ENCODE measurements around the gene POLR3F. TPM values are rescaled to one million over a fixed set of nuclear protein-coding genes. Genes with fewer than 3 reads are reported as not detected.

The POLR3F gene
- polyA plus RNA-seq, 1 donor from 2014 or later = 47.3 TPM

- H3K79me2 ChIP-seq (replicated peaks; ENCODE audit: insufficient read depth, low read length) = peaks cover 3% of the 10 kb centered on the region
- H3K36me3 ChIP-seq (ENCODE audit: insufficient read depth, low read length) = peaks cover 3% of the 10 kb centered on the region
- no peaks in the 10 kb centered on the region for H3F3A ChIP-seq (ENCODE audit: insufficient read depth, low read length, poor library complexity, severe bottlenecking)
- no peaks in the 10 kb centered on the region for H3K27me3 ChIP-seq (ENCODE audit: insufficient read depth, low read depth, low read length)
- H3K9ac ChIP-seq (ENCODE audit: low read length) = peak overlapping the region; percentile 75
- H3K27ac ChIP-seq (ENCODE audit: low read length) = peak overlapping the region; percentile 88
- no peaks in the 10 kb centered on the region for H4K20me1 ChIP-seq (ENCODE audit: insufficient read depth)
- peak overlapping the region; percentile 85 for H3K4me3 ChIP-seq (ENCODE audit: low read length)
- TF ChIP-seq, protein P1, sequence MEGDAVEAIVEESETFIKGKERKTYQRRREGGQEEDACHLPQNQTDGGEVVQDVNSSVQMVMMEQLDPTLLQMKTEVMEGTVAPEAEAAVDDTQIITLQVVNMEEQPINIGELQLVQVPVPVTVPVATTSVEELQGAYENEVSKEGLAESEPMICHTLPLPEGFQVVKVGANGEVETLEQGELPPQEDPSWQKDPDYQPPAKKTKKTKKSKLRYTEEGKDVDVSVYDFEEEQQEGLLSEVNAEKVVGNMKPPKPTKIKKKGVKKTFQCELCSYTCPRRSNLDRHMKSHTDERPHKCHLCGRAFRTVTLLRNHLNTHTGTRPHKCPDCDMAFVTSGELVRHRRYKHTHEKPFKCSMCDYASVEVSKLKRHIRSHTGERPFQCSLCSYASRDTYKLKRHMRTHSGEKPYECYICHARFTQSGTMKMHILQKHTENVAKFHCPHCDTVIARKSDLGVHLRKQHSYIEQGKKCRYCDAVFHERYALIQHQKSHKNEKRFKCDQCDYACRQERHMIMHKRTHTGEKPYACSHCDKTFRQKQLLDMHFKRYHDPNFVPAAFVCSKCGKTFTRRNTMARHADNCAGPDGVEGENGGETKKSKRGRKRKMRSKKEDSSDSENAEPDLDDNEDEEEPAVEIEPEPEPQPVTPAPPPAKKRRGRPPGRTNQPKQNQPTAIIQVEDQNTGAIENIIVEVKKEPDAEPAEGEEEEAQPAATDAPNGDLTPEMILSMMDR (IDR thresholded peaks at IDR 0.05; ENCODE audit: poor library complexity, severe bottlenecking) = no peak
- TF ChIP-seq TAF1 (IDR thresholded peaks at IDR 0.05; ENCODE audit: low read depth) = no peak
- no peak for TF ChIP-seq EP300 (conservative IDR thresholded peaks at IDR 0.05; ENCODE audit: poor library complexity, severe bottlenecking)
- TF ChIP-seq SMC3 (conservative IDR thresholded peaks at IDR 0.05; ENCODE audit: poor library complexity) = no peak
- no peak for TF ChIP-seq POLR2AphosphoS5 (IDR thresholded peaks at IDR 0.05)
- TF ChIP-seq, protein P2, sequence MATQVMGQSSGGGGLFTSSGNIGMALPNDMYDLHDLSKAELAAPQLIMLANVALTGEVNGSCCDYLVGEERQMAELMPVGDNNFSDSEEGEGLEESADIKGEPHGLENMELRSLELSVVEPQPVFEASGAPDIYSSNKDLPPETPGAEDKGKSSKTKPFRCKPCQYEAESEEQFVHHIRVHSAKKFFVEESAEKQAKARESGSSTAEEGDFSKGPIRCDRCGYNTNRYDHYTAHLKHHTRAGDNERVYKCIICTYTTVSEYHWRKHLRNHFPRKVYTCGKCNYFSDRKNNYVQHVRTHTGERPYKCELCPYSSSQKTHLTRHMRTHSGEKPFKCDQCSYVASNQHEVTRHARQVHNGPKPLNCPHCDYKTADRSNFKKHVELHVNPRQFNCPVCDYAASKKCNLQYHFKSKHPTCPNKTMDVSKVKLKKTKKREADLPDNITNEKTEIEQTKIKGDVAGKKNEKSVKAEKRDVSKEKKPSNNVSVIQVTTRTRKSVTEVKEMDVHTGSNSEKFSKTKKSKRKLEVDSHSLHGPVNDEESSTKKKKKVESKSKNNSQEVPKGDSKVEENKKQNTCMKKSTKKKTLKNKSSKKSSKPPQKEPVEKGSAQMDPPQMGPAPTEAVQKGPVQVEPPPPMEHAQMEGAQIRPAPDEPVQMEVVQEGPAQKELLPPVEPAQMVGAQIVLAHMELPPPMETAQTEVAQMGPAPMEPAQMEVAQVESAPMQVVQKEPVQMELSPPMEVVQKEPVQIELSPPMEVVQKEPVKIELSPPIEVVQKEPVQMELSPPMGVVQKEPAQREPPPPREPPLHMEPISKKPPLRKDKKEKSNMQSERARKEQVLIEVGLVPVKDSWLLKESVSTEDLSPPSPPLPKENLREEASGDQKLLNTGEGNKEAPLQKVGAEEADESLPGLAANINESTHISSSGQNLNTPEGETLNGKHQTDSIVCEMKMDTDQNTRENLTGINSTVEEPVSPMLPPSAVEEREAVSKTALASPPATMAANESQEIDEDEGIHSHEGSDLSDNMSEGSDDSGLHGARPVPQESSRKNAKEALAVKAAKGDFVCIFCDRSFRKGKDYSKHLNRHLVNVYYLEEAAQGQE (IDR thresholded peaks at IDR 0.05; ENCODE audit: borderline replicate concordance) = no peak
- TF ChIP-seq RAD21 (conservative IDR thresholded peaks at IDR 0.05) = no peak
- TF ChIP-seq MXI1 (conservative IDR thresholded peaks at IDR 0.05; ENCODE audit: poor library complexity, severe bottlenecking) = no peak
- no peak for TF ChIP-seq EZH2 (IDR thresholded peaks at IDR 0.05; ENCODE audit: borderline replicate concordance, insufficient read depth, low read length, poor library complexity, severe bottlenecking)
- H3K9me2 ChIP-seq (ENCODE audit: insufficient read depth, low read length) = no peaks in the 10 kb centered on the region
- H3K4me2 ChIP-seq (ENCODE audit: low read length) = peak overlapping the region; percentile 84
- peak overlapping the region; percentile 94 for H2AFZ ChIP-seq (ENCODE audit: low read depth, low read length)
- no peaks in the 10 kb centered on the region for H3K9me3 ChIP-seq (ENCODE audit: low read length)
Observed at GRCh38 chr20:18496042-18496441, 28.9 kb downstream of the POLR3F start.

GRCh38 chr20:18496740-18497592 lies 29.8 kb downstream of the POLR3F start, which contains the start of gene RBBP9:
TSS of gene RBBP9 (minus strand) at chr20:18497225. CDS start at chr20:18497167, 58 bp downstream.
- peak within 1 kb of the TSS; percentile 88 for H3K27ac ChIP-seq (ENCODE audit: low read length)
- peak; percentile 70 for TF ChIP-seq POLR2AphosphoS5 (IDR thresholded peaks at IDR 0.05)
- TF ChIP-seq EZH2 (IDR thresholded peaks at IDR 0.05; ENCODE audit: borderline replicate concordance, insufficient read depth, low read length, poor library complexity, severe bottlenecking) = no peak
- TF ChIP-seq SMC3 (conservative IDR thresholded peaks at IDR 0.05; ENCODE audit: poor library complexity) = peak; percentile 52
- peak; percentile 66 for TF ChIP-seq EP300 (conservative IDR thresholded peaks at IDR 0.05; ENCODE audit: poor library complexity, severe bottlenecking)
- peak; percentile 86 for TF ChIP-seq TAF1 (IDR thresholded peaks at IDR 0.05; ENCODE audit: low read depth)
- TF ChIP-seq RAD21 (conservative IDR thresholded peaks at IDR 0.05) = peak; percentile 49
- TF ChIP-seq, protein P2 (IDR thresholded peaks at IDR 0.05; ENCODE audit: borderline replicate concordance) = peak; percentile 83
- TF ChIP-seq, protein P1 (IDR thresholded peaks at IDR 0.05; ENCODE audit: poor library complexity, severe bottlenecking) = peak; percentile 30
- TF ChIP-seq MXI1 (conservative IDR thresholded peaks at IDR 0.05; ENCODE audit: poor library complexity, severe bottlenecking) = peak; percentile 87
- no peaks in the 10 kb centered on the region for H3K9me3 ChIP-seq (ENCODE audit: low read length)

More at GRCh38 chr20:18496740-18497592, 29.8 kb downstream of the POLR3F start, which contains the start of gene RBBP9:
- no peaks in the 10 kb centered on the region for H4K20me1 ChIP-seq (ENCODE audit: insufficient read depth)
- no peaks in the 10 kb centered on the region for H3K27me3 ChIP-seq (ENCODE audit: insufficient read depth, low read depth, low read length)
- H3K9ac ChIP-seq (ENCODE audit: low read length) = peak within 1 kb of the TSS; percentile 75
- peak within 1 kb of the TSS; percentile 85 for H3K4me3 ChIP-seq (ENCODE audit: low read length)
- H3K36me3 ChIP-seq (ENCODE audit: insufficient read depth, low read length) = no peaks in the 10 kb centered on the region
- peaks cover 3% of the 10 kb centered on the region for H3K79me2 ChIP-seq (replicated peaks; ENCODE audit: insufficient read depth, low read length)
- no peaks in the 10 kb centered on the region for H3K9me2 ChIP-seq (ENCODE audit: insufficient read depth, low read length)
- H3F3A ChIP-seq (ENCODE audit: insufficient read depth, low read length, poor library complexity, severe bottlenecking) = no peaks in the 10 kb centered on the region
- peak within 1 kb of the TSS; percentile 84 for H3K4me2 ChIP-seq (ENCODE audit: low read length)
- peak within 1 kb of the TSS; percentile 94 for H2AFZ ChIP-seq (ENCODE audit: low read depth, low read length)

Measured in neural cell (in vitro differentiated cells).